BE2C (cell line): ENCODE results near the gene B3GLCT.
A peak's percentile ranks its signal among the peaks of the same experiment; 100 is the strongest.

ENCODE experiments used
- DNase-seq: peaks from one replicate; pipeline ENCODE4 v3.0.0-alpha.2; 2020
- H3K27me3 ChIP-seq: fragments of 250-450 bp; sonication (Bioruptor Pico); 2 replicates; pipeline ENCODE4 v1.5.1; 2020; ENCODE audit warnings: mild to moderate bottlenecking
- H3K36me3 ChIP-seq: fragments of 250-450 bp; sonication (Bioruptor Pico); 2 replicates; pipeline ENCODE4 v1.5.1; 2020; ENCODE audit warnings: mild to moderate bottlenecking
- H3K4me1 ChIP-seq: fragments of 250-450 bp; sonication (Bioruptor Pico); 2 replicates; pipeline ENCODE4 v1.5.1; 2020
- H3K4me3 ChIP-seq: 2 replicates; pipeline ENCODE4 v1.5.1; 2011; ENCODE audit warnings: low read depth, low read length
- H3K9me3 ChIP-seq: fragments of 250-450 bp; sonication (Bioruptor Pico); 2 replicates; pipeline ENCODE4 v1.5.1; 2020
- CTCF ChIP-seq: IDR thresholded peaks from 2 replicates; pipeline ENCODE4 v1.5.1; 2012; ENCODE audit warnings: mild to moderate bottlenecking, low read depth, low read length

Gene B3GLCT

GRCh38 chr13:31201341-31202031 lies 1.7 kb downstream of the B3GLCT start:
- H3K4me3 ChIP-seq = peak overlapping the region; percentile 72
- no peaks in the 10 kb centered on the region for H3K9me3 ChIP-seq
- TF ChIP-seq CTCF = no peak
- H3K27me3 ChIP-seq = peaks cover 4% of the 10 kb centered on the region; the same call in 1 of the 2 replicates
- peaks cover 3% of the 10 kb centered on the region; the same call in 1 of the 2 replicates for H3K4me1 ChIP-seq
- no peaks in the 10 kb centered on the region for H3K36me3 ChIP-seq
- peak; percentile 47 for DNase-seq

- no peaks in the 10 kb centered on the region for H3K9me3 ChIP-seq
- no peak for TF ChIP-seq CTCF
- H3K36me3 ChIP-seq = no peaks in the 10 kb centered on the region
- peak; percentile 34 for DNase-seq
- H3K4me1 ChIP-seq = peaks cover 16% of the 10 kb centered on the region
- H3K27me3 ChIP-seq = peaks cover under 1% of the 10 kb centered on the region; the same call in 1 of the 2 replicates
- no peak overlapping the region for H3K4me3 ChIP-seq
Observed at GRCh38 chr13:31204592-31204991, 4.8 kb downstream of the B3GLCT start.

- H3K4me1 ChIP-seq = peaks cover 22% of the 10 kb centered on the region
- no peaks in the 10 kb centered on the region for H3K36me3 ChIP-seq
- DNase-seq = no peak
- no peaks in the 10 kb centered on the region for H3K27me3 ChIP-seq
- TF ChIP-seq CTCF = no peak
- H3K4me3 ChIP-seq = no peak overlapping the region
- no peaks in the 10 kb centered on the region for H3K9me3 ChIP-seq
Observed at GRCh38 chr13:31207661-31208552, 8.1 kb downstream of the B3GLCT start.

GRCh38 chr13:31208559-31209122 lies 8.9 kb downstream of the B3GLCT start:
- DNase-seq = no peak
- Histone ChIP-seq H3K36me3 (no peaks in the 10 kb centered on the region), H3K9me3 (no peaks in the 10 kb centered on the region), H3K4me3 (peak overlapping the region; percentile 45), H3K4me1 (peaks cover 22% of the 10 kb centered on the region), H3K27me3 (no peaks in the 10 kb centered on the region)
- no peak for TF ChIP-seq CTCF

GRCh38 chr13:31209172-31209840 lies 9.5 kb downstream of the B3GLCT start:
- peak overlapping the region; percentile 45 for H3K4me3 ChIP-seq
- H3K27me3 ChIP-seq = no peaks in the 10 kb centered on the region
- H3K36me3 ChIP-seq = no peaks in the 10 kb centered on the region
- H3K9me3 ChIP-seq = no peaks in the 10 kb centered on the region
- DNase-seq = peak; percentile 88
- peaks cover 20% of the 10 kb centered on the region for H3K4me1 ChIP-seq
- peak; percentile 28 for TF ChIP-seq CTCF
